Stimulated activated CD4-positive, alpha-beta T cell treated with anti-CD3 and anti-CD28 coated beads, Interleukin-1b, Interleukin-23, amount 100 ng/mL, for 48 hours (primary cell): Measurements from ENCODE around the gene MAD1L1.

ENCODE experiments used
- DNase-seq: peaks from one replicate; pipeline ENCODE4 v3.0.0-alpha.2; 2020

Gene MAD1L1

DNA sequence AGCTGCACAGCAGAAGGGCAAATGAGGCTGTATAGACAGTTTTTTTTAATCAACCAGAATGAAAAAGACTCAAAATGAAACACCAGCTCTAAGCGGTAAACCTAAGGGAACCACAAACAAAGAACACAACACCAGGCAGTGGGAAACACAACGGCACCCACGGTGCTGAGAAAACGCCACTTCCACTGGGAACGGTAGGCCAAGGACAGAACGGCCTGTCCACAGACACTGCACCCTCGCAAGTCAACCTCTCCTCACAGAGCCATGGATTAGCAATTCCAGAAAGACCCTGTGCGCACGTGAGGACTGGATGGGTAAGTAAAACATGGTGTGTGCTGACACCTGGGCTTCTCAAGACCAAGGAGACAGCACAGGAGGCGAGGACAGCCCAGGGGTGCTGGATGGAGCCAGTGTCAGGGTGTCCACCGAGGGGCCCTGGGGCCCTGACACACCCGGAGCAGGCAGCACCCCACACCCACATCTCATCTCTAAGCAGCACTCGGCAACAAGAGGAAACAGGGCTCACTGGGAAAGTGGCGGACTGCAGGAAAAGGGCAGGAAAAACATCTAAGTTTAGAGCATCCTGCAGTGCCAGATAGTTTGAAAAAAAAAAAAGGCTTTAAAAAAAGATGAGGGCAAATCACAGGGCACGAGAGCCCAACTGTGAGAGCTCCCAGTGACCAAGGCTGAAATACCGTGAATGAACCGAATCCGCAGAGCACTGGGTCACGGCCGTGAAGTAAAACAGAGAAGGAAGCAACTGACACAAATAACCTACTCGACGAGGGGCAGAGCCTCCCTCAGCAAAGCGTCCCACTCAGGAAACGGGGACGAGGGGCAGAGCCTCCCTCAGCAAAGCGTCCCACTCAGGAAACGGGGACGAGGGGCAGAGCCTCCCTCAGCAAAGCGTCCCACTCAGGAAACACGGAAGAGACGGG, 120.2 kb downstream of the MAD1L1 start:
- no peak for DNase-seq

DNA sequence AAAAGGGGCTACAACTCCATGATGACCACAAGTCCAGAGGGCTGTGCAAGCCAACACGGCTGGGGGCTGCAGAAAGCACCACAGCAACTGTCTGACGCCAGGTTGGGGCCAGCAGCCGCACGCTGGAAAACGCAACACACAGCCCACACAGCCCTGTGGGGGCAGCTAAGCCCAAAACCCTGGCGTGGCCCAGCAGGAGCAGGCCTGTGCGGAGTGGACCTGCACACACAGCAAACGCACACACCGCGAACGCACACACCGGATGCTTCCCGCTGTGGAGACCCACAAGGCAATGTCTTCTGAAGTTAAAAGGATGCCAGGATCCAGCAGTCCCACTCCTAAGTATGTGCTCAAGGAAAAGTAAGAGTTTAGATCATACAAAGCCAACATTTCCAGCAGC, 121.2 kb downstream of the MAD1L1 start:
- no peak for DNase-seq

DNA sequence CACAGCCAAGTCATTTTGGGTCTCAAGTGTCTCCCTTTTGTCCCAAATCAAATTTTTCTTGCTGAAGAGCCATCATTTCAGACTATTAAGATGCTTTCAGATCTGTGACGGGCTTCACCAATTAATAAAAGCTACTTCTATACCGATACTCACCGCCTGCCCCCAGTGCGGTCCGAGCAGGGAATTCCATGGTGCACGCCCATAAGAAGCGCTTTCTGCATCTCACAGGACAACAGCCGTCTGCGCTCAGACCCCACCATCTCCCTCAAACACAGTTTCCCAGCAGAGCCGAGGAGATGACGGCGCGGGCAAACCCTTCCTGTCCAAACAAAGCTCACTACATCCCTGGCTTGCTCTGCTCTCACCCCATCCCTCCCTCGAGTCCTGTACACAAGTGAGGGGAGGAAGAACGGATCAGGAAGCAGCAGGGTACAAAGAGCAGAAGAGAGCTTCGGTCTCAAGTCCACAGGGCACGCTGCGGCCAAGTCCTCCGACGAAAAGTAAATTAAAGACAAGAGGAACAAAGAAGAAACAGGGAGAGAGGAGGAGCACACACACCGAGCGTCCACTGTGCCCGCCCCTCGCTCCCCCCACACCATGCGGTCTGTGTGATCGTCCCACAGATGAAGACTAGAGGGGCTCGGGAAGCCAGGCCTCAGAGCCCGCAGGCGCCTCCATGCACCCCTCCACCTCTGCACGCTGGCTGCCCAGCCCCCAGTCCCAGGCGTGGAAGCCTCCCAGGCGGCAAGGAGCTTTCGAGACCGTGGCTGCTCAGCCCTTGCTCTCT, 121.9 kb downstream of the MAD1L1 start:
- no peak for DNase-seq

DNA sequence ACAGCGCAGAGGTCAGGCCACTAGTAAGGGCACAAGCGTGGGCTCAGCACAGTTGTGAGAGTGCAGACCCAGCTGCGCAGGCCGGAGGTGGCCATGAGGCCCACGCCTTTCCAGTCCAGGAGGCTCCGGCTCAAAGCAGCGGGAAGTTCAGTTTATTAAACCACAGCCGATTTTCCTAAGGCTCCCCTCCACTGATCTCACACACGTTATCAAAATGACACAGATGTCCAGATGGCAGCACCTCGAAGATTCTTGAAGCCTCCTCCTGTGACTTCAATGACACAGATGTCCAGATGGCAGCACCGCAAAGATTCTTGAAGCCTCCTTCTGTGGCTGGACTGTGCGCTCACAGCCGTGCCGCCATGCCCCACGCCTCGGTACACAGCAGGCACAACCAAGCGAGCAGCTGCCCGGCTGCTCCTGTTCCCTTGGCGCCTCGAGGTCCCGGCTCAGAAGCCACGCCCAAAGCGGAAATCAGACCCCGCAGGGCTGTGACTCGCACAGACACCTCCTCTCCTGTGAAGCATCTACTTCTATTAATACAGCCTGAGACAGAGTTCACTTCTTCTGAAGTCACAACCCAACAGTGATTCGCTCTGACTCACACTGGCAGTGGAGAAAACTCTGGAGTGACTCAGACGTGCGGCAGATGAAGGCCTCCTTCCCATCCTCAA, 122.7 kb downstream of the MAD1L1 start:
- DNase-seq, result peak; percentile 87

DNA sequence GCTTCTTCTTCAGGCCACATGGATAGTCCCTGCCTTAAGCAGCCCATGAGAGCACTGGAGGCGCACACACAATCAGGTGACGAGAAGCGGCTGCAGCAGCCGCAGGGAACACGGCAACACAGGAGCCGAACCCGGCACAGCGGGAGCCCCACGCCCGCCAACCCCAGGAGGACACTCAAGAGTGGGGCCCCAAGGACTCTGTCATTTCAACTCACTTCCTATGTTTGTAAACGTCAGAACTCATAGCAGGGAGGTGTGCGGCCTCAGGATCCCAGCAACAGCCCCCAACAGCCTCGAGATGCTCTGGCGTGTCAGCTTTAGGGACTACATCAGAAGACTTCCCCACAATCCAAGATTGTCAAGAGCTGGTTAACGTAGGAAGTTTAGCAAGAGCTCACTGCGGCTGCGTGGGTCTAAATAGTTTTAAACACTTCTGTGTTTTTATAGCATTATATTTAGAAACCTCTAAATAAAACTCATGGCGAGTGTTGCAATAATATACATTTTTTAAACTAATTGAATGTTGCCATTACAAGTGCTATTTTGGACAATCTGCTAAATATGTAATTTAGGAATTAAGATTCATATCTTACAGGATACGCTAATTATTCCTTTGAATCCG, 123.4 kb downstream of the MAD1L1 start:
- no peak for DNase-seq

DNA sequence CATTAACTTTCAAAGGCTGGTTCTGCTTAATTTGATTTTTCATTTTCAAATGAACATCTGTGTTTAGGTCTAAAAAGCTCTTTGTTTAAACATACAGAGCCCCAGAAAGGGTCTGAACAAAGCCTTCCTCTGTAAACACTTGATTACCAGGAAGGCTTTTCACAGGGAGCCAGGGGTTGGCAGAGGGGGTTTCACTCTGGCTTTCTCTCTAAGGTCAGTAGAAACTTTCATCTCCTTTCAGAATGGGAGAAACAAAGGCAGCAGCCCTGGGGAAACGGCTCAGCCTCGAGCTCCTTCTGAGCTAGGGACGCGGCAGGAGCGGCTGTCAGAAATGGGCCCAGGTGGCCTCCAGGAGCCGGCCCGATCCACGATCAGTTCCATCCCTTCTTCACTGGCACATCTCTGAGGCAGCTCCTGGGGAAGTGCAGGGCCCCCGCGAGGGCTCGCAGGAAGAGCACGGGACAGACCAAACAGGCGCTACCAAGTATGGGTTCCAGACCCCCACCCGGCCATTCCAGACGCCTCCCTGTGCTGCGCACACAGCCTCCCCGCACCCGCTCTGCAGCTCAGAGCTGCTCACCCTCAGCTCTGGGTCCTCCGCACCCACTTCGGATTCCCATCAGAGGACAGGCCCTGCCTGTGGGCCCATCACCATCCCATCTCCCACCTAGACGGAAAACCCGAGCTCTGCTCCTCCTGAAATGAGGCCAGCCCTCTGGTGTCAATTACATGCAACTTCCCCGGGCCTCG, 124.1 kb downstream of the MAD1L1 start:
- DNase-seq, result no peak

DNA sequence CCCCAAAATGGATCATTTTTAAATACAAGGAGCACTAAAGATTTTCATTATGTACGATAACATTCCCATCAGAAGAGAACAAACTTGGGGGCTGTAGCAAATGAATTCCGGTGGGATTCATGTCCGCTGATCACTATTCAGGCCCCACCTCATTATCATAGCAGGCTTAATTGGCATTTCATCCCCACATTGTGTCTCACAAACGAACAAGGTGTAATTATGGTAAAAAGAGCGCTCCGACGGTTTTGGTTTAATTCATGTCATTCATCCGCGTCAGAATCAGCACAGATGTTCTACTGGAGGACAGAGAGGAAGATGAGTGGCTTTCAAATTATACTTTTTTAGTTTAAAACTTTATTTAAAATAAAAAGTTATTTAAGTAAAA, 124.7 kb downstream of the MAD1L1 start:
- DNase-seq, result no peak

DNA sequence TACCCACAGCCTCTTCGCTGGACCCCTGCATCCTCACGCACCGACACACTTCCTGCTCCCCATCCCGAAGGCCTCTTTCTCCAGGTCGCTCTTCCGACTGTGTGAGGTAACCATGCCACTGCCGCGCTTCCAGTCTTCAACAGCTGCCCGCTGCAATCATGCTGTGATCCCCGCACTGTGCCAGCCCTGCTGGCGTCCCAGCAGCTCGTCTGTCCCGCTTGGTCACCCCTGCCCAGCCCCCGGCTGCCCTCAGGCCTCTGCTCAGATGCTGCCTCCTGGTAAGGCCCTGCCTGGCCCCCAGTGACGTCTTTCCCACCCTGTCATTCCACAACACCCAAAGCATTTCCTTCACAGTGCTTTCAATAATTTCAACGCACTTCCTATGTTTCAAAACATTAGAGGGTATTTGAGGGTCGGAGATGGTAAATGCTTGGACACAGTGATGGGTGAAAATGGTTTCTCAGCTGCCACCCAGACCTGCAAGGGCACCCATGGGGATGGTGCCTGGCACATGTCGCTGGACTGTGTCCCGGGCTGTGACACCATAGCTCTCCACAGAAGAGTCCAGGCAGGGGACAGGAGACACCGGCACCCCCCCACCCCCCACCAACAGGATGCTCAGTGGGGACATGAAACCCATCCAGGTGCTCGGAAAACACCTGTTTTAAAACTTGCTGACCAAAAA, 125.2 kb downstream of the MAD1L1 start:
- DNase-seq, result no peak

DNA sequence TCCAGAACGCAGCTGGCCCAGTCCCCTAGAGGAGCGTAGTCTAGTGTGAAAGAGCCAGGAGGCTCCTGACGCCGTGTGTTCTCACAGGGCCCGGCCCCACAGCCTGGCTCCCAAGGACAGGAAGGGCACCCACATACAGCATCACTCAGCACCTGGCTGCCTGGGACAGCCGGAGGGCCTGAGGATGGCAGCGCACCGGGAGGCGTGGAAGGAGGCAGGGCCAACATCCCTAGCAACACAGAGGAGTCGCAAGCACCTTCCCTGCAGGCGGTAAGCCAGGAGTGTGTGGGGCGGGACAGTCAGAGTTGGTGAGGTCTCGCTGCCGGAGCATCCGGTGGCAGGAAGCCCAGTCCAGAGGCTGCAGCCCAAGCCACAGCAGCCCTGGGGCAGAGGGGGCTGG, 125.8 kb downstream of the MAD1L1 start:
- no peak for DNase-seq

DNA sequence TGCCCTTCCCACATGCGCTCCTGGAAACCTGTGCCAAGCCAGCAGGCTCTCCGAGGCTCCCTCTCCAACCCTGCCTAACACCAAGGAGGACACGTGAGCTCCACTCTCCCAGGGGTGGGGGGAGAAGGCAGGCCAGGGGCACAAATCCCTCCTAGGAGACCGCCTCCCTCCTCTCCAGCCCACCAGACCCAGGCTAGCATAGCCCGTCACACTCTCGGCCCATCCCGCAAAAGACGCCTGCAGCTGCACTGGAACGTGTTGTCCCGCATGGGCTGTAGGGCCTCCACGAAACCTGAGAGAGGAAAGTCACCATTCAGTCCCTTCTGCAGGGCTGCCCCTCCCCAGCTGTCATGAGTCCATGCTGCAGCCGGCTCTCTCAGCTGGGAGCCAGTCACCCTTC, 126.3 kb downstream of the MAD1L1 start:
- no peak for DNase-seq

DNA sequence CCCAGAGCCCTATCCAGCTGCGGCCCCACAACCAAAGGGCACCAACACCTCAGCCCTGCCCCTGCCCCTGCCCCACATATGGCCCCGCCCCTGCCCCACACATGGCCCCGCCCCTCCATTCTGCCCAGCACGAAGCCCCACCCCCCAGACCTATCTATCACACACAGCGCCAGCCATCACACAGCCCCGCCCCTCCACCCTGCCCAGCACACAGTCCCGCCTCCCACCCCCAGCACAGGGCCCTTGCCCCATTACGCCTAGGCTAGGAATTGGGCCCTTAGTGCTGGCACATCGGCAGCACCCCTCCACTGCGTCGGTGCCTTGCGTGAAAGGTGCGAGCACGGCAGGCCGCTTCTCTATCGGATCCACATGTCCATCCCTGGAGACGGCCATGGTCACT, 126.8 kb downstream of the MAD1L1 start:
- no peak for DNase-seq

DNA sequence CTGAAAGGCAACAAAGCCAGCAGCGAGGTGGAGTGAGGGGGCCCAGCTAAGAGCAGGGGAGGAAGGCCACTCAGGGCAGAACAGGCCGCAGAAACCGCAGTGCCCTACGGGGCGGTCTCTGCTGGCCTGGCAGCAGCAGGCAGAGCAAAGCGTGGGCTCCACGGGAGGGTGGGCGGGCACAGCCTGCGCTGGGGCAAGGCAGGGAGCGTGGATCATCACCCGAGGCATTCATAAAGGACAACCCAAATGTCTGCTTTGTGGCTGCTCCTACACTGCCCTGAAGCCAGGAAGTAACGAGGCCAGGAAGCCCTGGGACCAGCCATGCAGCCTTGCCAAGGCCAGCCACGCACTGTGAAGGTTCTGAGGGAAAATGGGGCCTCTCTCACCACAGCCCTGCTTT, 127.5 kb downstream of the MAD1L1 start:
- no peak for DNase-seq

DNA sequence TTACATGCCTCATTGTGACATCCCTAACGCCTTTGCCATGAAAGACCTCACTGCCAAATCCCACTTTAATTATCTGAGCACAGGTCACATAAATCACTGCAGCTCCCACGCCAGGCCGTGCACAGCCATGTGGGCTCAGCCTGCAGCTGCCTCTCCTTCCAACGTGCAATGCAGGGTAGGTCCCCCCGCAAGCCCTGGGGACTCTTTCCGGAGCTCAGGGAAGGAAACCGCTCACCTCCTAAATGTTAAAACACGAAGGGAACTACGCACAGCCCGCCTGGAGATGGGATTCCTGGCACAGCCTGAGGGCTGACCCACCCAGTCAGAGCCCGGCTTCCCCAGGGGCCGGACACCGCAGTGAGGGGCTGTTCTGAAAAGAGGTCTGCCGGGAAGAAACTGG, 128.0 kb downstream of the MAD1L1 start:
- no peak for DNase-seq

DNA sequence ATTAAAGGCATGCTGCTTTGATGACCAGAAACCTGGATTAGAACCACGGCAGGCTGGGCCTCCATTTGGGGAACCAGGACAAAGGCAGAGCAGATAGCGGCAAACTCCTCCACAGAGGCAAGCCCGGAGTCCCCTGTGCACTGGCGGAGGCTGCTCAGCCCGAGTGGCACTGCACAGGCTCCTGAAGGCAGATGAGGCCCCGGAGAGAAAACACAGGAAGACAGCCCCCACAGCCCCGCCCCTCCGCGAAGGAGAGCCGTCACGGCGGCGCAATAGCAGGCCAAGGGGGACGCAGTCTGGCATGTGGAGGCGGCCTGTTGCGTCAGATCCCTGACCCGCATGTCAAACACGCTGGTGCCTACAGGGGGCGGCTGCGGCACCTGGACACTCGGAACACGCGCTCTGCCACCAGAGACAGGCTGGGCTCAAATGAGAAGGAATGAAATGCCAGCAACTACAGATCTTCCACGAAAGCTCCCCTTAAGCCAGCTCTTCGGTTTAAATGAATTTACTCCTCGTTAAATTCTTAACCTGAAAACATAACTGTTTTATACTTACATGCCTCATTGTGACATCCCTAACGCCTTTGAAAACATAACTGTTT, 128.5 kb downstream of the MAD1L1 start:
- DNase-seq, result peak; percentile 86

DNA sequence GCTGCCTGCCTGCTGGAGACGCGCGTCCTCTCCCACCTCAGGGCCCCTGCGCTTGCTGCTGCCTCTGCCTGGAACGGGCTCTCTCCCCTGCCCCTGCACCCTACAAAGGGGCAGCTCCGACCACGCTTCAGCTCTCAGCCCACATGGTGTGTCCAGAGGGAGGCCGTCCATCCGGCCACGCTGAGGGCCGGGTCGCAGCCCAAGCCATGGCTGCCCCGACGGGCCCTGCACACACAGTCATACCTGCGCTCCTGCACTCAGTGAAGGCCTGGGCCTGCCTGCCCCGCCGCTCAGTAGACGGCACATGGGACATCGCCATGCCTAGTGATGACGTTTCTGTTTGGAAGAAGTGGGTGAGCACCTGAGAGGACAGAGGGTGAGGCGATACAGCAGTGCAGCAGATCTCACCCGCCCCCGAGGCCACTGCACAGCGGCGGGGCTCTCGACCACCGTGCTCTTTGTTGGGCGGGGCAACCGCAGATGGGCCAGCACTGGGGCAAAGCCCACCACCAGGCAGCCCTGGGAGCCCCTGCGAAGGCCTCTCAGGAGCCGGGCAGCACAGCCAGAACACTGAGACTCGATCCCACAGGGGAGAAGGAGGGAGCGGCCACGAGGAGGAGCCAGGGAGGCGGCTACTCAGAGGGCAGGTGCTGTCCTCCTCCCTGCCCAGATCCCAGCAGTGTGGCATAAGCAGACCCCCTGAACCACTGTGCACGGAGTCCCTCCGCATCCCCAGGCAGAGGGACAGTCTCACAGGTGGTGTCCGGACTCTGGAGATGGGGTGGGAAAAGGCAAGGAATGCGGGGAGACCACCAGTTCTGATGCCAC, 129.5 kb downstream of the MAD1L1 start:
- DNase-seq, result no peak

DNA sequence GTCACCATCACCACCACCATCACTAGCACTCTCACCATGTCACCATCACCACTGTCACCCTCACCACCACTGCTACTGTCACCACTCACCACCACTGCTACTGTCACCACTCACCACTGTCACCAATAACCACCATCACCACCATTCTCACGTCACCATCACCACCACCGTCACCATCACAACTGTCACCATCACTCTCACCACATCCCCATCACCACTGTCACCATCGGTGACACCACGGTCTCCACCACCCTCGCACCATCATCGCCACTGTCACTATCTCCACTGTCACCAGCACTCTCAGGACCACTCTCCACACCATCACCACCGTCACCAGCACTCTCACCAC, 130.4 kb downstream of the MAD1L1 start:
- no peak for DNase-seq

DNA sequence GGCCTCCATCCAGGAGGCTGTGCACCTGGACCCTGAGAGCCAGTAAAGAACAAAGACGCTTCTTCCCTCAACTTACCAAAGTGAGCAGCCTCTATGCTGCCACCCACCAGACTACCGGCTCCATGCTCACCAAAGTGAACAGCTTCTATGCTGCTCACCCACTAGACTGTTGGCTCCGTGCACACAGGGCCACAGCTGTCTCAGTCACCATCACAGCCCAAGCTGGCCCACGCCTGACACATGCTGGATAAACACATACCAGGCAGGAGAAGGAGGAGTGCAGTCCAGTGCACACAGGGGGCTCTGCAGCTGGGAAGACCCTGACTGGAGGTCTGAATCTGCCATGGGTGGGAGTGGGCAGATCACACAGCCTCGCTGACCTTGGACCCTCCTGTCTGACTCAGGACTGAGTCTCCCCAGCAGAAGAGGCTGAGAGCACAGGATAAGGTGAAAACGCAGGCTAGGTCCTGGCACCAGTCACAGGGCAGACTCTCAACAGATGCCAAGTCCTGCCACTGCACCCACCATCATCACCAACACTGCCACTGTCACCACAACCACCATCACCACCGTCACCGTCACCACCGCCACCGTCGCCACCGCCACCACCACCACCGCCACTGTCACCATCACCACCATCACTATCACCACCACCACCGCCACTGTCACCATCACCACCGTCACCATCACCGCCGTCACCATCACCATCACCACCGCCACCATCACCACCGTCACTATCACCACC, 130.9 kb downstream of the MAD1L1 start:
- no peak for DNase-seq

DNA sequence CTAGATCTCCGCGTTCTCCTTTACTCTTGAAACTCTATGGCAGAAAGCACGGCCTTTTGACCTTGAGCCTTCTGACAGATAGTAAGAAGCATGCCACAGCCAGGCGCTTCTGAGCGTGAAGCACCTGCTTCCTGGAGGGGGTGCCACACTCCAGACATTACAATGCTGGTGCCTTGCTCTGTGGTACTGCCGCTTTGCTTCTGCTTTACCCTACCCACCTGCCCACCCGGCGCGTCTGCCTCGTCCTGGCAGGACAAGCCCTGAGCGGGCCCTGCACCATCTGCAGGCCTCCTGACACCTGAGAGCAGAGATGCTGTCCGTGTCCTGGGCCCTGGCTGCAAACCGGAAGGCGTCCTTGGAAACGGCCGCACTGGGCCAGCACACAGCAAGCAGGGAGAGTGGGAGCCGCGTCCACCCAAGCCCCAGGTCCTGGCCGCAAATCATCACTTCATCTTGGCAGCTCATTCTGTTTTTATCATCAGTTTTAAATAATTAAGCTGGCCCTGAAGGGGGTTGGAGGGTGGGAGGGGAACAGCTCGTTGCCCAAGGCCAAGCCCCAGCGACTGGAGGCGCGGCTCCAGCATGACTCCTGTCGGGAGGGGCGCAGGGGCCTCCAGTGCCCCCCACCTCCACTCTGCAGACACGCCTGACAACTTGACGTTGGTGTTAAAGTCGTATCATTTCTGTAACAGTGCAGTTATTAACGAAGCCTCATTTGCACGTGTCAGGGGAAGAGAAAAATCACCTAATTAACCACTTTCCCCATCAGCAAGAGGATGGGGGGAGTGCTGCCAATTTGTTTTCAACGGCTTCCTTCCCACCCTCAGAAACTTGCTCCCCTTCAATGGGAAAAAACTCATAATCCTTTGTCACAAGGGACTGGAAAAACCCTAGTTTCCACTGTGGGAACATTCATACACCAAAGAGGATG, 132.2 kb downstream of the MAD1L1 start:
- peak; percentile 32 for DNase-seq
